ENCODE results near the gene ADCY6. TPM values are rescaled to one million over a fixed set of nuclear protein-coding genes. Genes with fewer than 3 reads are reported as not detected.

ADCY6 gene
- total RNA-seq, 2 donors from 2014 or later, result 84.7 to 121 TPM

GRCh38 chr12:48764521-48764920 is 24.4 kb downstream of the ADCY6 start:
- H3K36me3 ChIP-seq, result no peaks in the 10 kb centered on the region
- H3K4me1 ChIP-seq, result no peaks in the 10 kb centered on the region
- H3K9ac ChIP-seq (ENCODE audit: low read depth in 2 of 2, low read length in 2 of 2), result no peak overlapping the region
- no peaks in the 10 kb centered on the region for H3K9me3 ChIP-seq
- intact Hi-C loops (cut with DNase I), result no loop called here
- TF ChIP-seq CTCF (IDR thresholded peaks at IDR 0.05), result no peak
- DNase-seq, result peak; percentile 72
- H3K4me3 ChIP-seq, result no peak overlapping the region
- peak overlapping the region; percentile 21 for H3K27ac ChIP-seq
- H3K27me3 ChIP-seq, result no peaks in the 10 kb centered on the region

GRCh38 chr12:48758737-48759136 is 30.2 kb downstream of the ADCY6 start:
- Histone ChIP-seq H3K9me3 (no peaks in the 10 kb centered on the region), H3K9ac (ENCODE audit: low read depth in 2 of 2, low read length in 2 of 2) (no peak overlapping the region), H3K36me3 (no peaks in the 10 kb centered on the region), H3K27me3 (no peaks in the 10 kb centered on the region), H3K4me1 (no peaks in the 10 kb centered on the region), H3K4me3 (no peak overlapping the region), H3K27ac (no peak overlapping the region)
- no peak for TF ChIP-seq CTCF (IDR thresholded peaks at IDR 0.05)
- DNase-seq, result no peak
- intact Hi-C loops (cut with DNase I), result no loop called here

GRCh38 chr12:48758186-48758585 is 30.7 kb downstream of the ADCY6 start:
- no peak overlapping the region for H3K9ac ChIP-seq (ENCODE audit: low read depth in 2 of 2, low read length in 2 of 2)
- H3K27ac ChIP-seq, result no peak overlapping the region
- no peaks in the 10 kb centered on the region for H3K36me3 ChIP-seq
- no peak for TF ChIP-seq CTCF (IDR thresholded peaks at IDR 0.05)
- no peak for DNase-seq
- intact Hi-C loops (cut with DNase I), result no loop called here
- H3K4me3 ChIP-seq, result no peak overlapping the region
- H3K27me3 ChIP-seq, result no peaks in the 10 kb centered on the region
- no peaks in the 10 kb centered on the region for H3K4me1 ChIP-seq
- no peaks in the 10 kb centered on the region for H3K9me3 ChIP-seq

- DNase-seq, result no peak
- no peak overlapping the region for H3K9ac ChIP-seq (ENCODE audit: low read depth in 2 of 2, low read length in 2 of 2)
- no peak for TF ChIP-seq CTCF (IDR thresholded peaks at IDR 0.05)
- intact Hi-C loops (cut with DNase I), result no loop called here
- H3K9me3 ChIP-seq, result no peaks in the 10 kb centered on the region
- H3K27me3 ChIP-seq, result no peaks in the 10 kb centered on the region
- no peak overlapping the region for H3K4me3 ChIP-seq
- no peak overlapping the region for H3K27ac ChIP-seq
- no peaks in the 10 kb centered on the region for H3K4me1 ChIP-seq
- no peaks in the 10 kb centered on the region for H3K36me3 ChIP-seq
These were observed 38.0 kb downstream of the ADCY6 start for GRCh38 chr12:48750769-48751356.

- intact Hi-C loops (cut with DNase I), result no loop called here
- TF ChIP-seq CTCF (IDR thresholded peaks at IDR 0.05), result no peak
These were observed 38.7 kb downstream of the ADCY6 start for GRCh38 chr12:48750215-48750614.

More at GRCh38 chr12:48750215-48750614, 38.7 kb downstream of the ADCY6 start:
- Histone ChIP-seq H3K4me3 (no peak overlapping the region), H3K27ac (no peak overlapping the region), H3K27me3 (no peaks in the 10 kb centered on the region), H3K4me1 (no peaks in the 10 kb centered on the region), H3K9me3 (no peaks in the 10 kb centered on the region), H3K9ac (ENCODE audit: low read depth in 2 of 2, low read length in 2 of 2) (no peak overlapping the region), H3K36me3 (no peaks in the 10 kb centered on the region)
- DNase-seq, result no peak
